Spleen (tissue), 11 donors: ENCODE measurements around the gene USP13. TPM values are rescaled to one million over a fixed set of nuclear protein-coding genes. Genes with fewer than 3 reads are reported as not detected.

ENCODE experiments used
- DNase-seq: peaks from one replicate; pipeline ENCODE4 v3.0.0-alpha.2; 2020
- H3K27ac ChIP-seq, 8 donors: fragments of 200-600 bp; sonication (generic) in 7 of 8; 1 replicate in 4 of 8; 2 replicates in 4 of 8; pipeline versions ENCODE4 v1.5.0 to v1.8.0; 2016 to 2021; ENCODE audit warnings: inconsistent platforms in 4 of 8, mild to moderate bottlenecking in 4 of 8, moderate library complexity in 1 of 8
- H3K27me3 ChIP-seq, 7 donors: fragments of 200-600 bp; sonication (generic) in 6 of 7; replicated peaks in 1 of 7; 1 replicate in 4 of 7; 2 replicates in 3 of 7; pipeline versions ENCODE4 v1.5.0 to v1.8.0; 2016 to 2021; ENCODE audit warnings: inconsistent platforms in 3 of 7, mild to moderate bottlenecking in 1 of 7
- H3K36me3 ChIP-seq, 6 donors: fragments of 200-600 bp; sonication (generic) in 5 of 6; 1 replicate in 4 of 6; 2 replicates in 2 of 6; pipeline versions ENCODE4 v1.5.0 to v1.8.0; 2016 to 2021; ENCODE audit warnings: inconsistent platforms in 2 of 6
- H3K4me1 ChIP-seq, 6 donors: fragments of 200-600 bp; sonication (generic) in 5 of 6; 1 replicate in 3 of 6; 2 replicates in 3 of 6; pipeline versions ENCODE4 v1.5.0 to v1.8.0; 2016 to 2021; ENCODE audit warnings: inconsistent platforms in 3 of 6
- H3K4me3 ChIP-seq, 8 donors: fragments of 200-600 bp; sonication (generic) in 7 of 8; 1 replicate in 4 of 8; 2 replicates in 4 of 8; pipeline versions ENCODE4 v1.5.0 to v1.8.0; 2016 to 2021; ENCODE audit warnings: inconsistent platforms in 4 of 8, mild to moderate bottlenecking in 4 of 8, moderate library complexity in 2 of 8
- H3K9me3 ChIP-seq, 8 donors: fragments of 200-600 bp; sonication (generic) in 7 of 8; 1 replicate in 4 of 8; 2 replicates in 4 of 8; pipeline versions ENCODE4 v1.5.0 to v1.8.0; 2016 to 2021; ENCODE audit warnings: inconsistent platforms in 4 of 8
- CTCF ChIP-seq, 11 experiments: fragments of 200-600 bp in 7 of 11; fragments of 450-650 bp in 4 of 11; sonication (generic) in 4 of 11; IDR thresholded peaks in 8 of 11; conservative IDR thresholded peaks in 3 of 11; 1 replicate in 7 of 11; 2 replicates in 4 of 11; pipeline versions ENCODE4 v1.4.0 to v1.8.0; 2016 to 2021; ENCODE audit warnings: antibody characterized with exemption in 11 of 11, inconsistent platforms in 4 of 11, mild to moderate bottlenecking in 1 of 11
- POLR2A ChIP-seq, 3 donors: fragments of 450-650 bp; IDR thresholded peaks; one replicate each; pipeline ENCODE4 v1.5.1; 2017; ENCODE audit warnings: antibody characterized with exemption in 3 of 3, mild to moderate bottlenecking in 1 of 3
- POLR2AphosphoS5 ChIP-seq, 3 donors: sonication (generic); formaldehyde crosslinking; IDR thresholded peaks; one replicate each; pipeline ENCODE4 v1.5.1; 2017; ENCODE audit warnings: antibody characterized with exemption in 3 of 3
- WGBS, 5 donors: extraction: QIAGEN DNeasy Blood & Tissue Kit in 3 of 5; methylation state at CpG; one replicate each; pipeline versions ENCODE4 v1.1.5 to v1.1.7; 2013 to 2018; 5-methylcytosine and 5-hydroxymethylcytosine counted together
- intact Hi-C: fragments of 100-400 bp; cut with DNase I; formaldehyde crosslinking; loops from one replicate; pipeline ENCODE4 v1.15.0; 2023; ENCODE audit warnings: low total_unique reads
- polyA plus RNA-seq, 3 donors: library from polyadenylated mRNA; stranded (reverse); fragments of 200-250 nt; gene quantifications; one replicate each; pipeline ENCODE4 v1.2.1, GENCODE V29; 2013
- total RNA-seq, 7 donors: library from RNA; depleted of rRNA in 3 of 7; stranded (reverse); fragments of >200 nt in 3 of 7; fragmentation: NEBNext Ultra II Directional in 4 of 7; extraction: Animal tissue kit (Norgen Biotek cat#: 25700) in 4 of 7; gene quantifications; one replicate each; pipeline versions ENCODE4 v1.1.0 to v1.2.1, GENCODE V29; 2016 to 2021
- donor health status: healthy with polysubstance abuse.
- donor health status: DM: no; HTN: no; CAD: no; lungs with moderate emphysema.
- donor health status: DM: no; HTN: no; CAD: no.
- donor health status: Bipolar disorder and iron deficiency.
- donor health status: healthy.
- donor health status: DM: no; HTN: no; CAD: no.
- donor health status: DM: yes; HTN: yes; CAD: no.

The USP13 gene
- total and polyA plus RNA-seq, 10 donors, result 1.1 to 9.4 (median 7.1) TPM

GRCh38 chr3:179788996-179789395, 136.2 kb downstream of the USP13 start:
- no peaks in the 10 kb centered on the region for H3K4me1 ChIP-seq
- intact Hi-C loops, result no loop called here
- H3K36me3 ChIP-seq, result peaks cover 0 to 27% (median 0%) of the 10 kb centered on the region in 6 donors
- H3K4me3 ChIP-seq, result no peak overlapping the region
- no peak overlapping the region for H3K27ac ChIP-seq
- H3K9me3 ChIP-seq, result no peaks in the 10 kb centered on the region
- WGBS, 5 donors, result 74 to 100% (median 93%) methylated on average over 1 of the region's 1 CpG
- TF ChIP-seq POLR2A (IDR thresholded peaks at IDR 0.05), result no peak
- TF ChIP-seq POLR2AphosphoS5 (IDR thresholded peaks at IDR 0.05), result no peak
- no peak for TF ChIP-seq CTCF (IDR thresholded peaks at IDR 0.05 in 8 of 11, conservative IDR thresholded peaks at IDR 0.05 in 3 of 11)
- H3K27me3 ChIP-seq, result no peaks in the 10 kb centered on the region
- no peak for DNase-seq

- Histone ChIP-seq H3K4me1 (no peaks in the 10 kb centered on the region), H3K27me3 (no peaks in the 10 kb centered on the region), H3K9me3 (no peaks in the 10 kb centered on the region), H3K36me3 (peaks cover 0 to 2% (median 0%) of the 10 kb centered on the region in 6 donors), H3K27ac (no peak overlapping the region), H3K4me3 (no peak overlapping the region)
- WGBS, 5 donors, result 73 to 96% (median 95%) methylated on average over 3 of the region's 3 CpGs
- no peak for DNase-seq
- TF ChIP-seq POLR2A (IDR thresholded peaks at IDR 0.05) (no peak), CTCF (IDR thresholded peaks at IDR 0.05 in 8 of 11, conservative IDR thresholded peaks at IDR 0.05 in 3 of 11) (no peak), POLR2AphosphoS5 (IDR thresholded peaks at IDR 0.05) (no peak)
- intact Hi-C loops, result no loop called here
These were observed 139.0 kb downstream of the USP13 start for GRCh38 chr3:179791793-179792192.

- no peak overlapping the region for H3K27ac ChIP-seq
- no peaks in the 10 kb centered on the region for H3K4me1 ChIP-seq
- H3K36me3 ChIP-seq, result no peaks in the 10 kb centered on the region
- H3K9me3 ChIP-seq, result no peaks in the 10 kb centered on the region
- TF ChIP-seq POLR2AphosphoS5 (IDR thresholded peaks at IDR 0.05) (no peak), CTCF (IDR thresholded peaks at IDR 0.05 in 8 of 11, conservative IDR thresholded peaks at IDR 0.05 in 3 of 11) (no peak), POLR2A (IDR thresholded peaks at IDR 0.05) (no peak)
- DNase-seq, result no peak
- WGBS, 5 donors, result 62 to 68% (median 64%) methylated on average over 4 of the region's 4 CpGs
- H3K4me3 ChIP-seq, result no peak overlapping the region
- no peaks in the 10 kb centered on the region for H3K27me3 ChIP-seq
- intact Hi-C loops, result no loop called here
These were observed 141.5 kb downstream of the USP13 start for GRCh38 chr3:179794355-179794754.

GRCh38 chr3:179796421-179796820, 143.6 kb downstream of the USP13 start:
- no peak for TF ChIP-seq CTCF (IDR thresholded peaks at IDR 0.05 in 8 of 11, conservative IDR thresholded peaks at IDR 0.05 in 3 of 11)
- no peak for TF ChIP-seq POLR2AphosphoS5 (IDR thresholded peaks at IDR 0.05)
- no peak for TF ChIP-seq POLR2A (IDR thresholded peaks at IDR 0.05)
- intact Hi-C loops, result no loop called here
- no peak overlapping the region for H3K4me3 ChIP-seq
- no peak overlapping the region for H3K27ac ChIP-seq
- WGBS, 5 donors, result 74 to 86% (median 79%) methylated on average over 4 of the region's 4 CpGs
- no peaks in the 10 kb centered on the region for H3K36me3 ChIP-seq
- no peaks in the 10 kb centered on the region for H3K4me1 ChIP-seq
- H3K27me3 ChIP-seq, result no peaks in the 10 kb centered on the region
- no peaks in the 10 kb centered on the region for H3K9me3 ChIP-seq
- DNase-seq, result no peak
